Gastrocnemius medialis (tissue), 4 donors: ENCODE data around the gene MILR1.

ENCODE experiments used
- POLR2A ChIP-seq, 2 donors: fragments of 450-650 bp; IDR thresholded peaks; one replicate each; pipeline ENCODE4 v1.6.1; 2017; ENCODE audit warnings: antibody characterized with exemption in 2 of 2, mild to moderate bottlenecking in 2 of 2, moderate library complexity in 2 of 2
- TF ChIP-seq, protein P1 (sequence below), 5 experiments: fragments of 450-650 bp in 3 of 5; fragments of 200-600 bp in 2 of 5; sonication (generic) in 2 of 5; IDR thresholded peaks in 4 of 5; conservative IDR thresholded peaks in 1 of 5; 1 replicate in 4 of 5; 2 replicates in 1 of 5; pipeline ENCODE4 v1.5.1; 2016 to 2019; ENCODE audit warnings: antibody characterized with exemption in 5 of 5, mild to moderate bottlenecking in 3 of 5, moderate library complexity in 3 of 5

GRCh38 chr17:64411999-64412771 lies 36.7 kb upstream of the MILR1 start:
- TF ChIP-seq, protein P1, sequence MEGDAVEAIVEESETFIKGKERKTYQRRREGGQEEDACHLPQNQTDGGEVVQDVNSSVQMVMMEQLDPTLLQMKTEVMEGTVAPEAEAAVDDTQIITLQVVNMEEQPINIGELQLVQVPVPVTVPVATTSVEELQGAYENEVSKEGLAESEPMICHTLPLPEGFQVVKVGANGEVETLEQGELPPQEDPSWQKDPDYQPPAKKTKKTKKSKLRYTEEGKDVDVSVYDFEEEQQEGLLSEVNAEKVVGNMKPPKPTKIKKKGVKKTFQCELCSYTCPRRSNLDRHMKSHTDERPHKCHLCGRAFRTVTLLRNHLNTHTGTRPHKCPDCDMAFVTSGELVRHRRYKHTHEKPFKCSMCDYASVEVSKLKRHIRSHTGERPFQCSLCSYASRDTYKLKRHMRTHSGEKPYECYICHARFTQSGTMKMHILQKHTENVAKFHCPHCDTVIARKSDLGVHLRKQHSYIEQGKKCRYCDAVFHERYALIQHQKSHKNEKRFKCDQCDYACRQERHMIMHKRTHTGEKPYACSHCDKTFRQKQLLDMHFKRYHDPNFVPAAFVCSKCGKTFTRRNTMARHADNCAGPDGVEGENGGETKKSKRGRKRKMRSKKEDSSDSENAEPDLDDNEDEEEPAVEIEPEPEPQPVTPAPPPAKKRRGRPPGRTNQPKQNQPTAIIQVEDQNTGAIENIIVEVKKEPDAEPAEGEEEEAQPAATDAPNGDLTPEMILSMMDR (IDR thresholded peaks at IDR 0.05 in 4 of 5, conservative IDR thresholded peaks at IDR 0.05 in 1 of 5): no peak
- TF ChIP-seq POLR2A (IDR thresholded peaks at IDR 0.05): no peak
